Hematopoietic multipotent progenitor cell treated with erythropoietin and hydrocortisone succinate and interleukin-3 and kit ligand, for 17 days (in vitro differentiated cells): ENCODE measurements around the gene ZNF814.
"Not testable (repeated sequence)": the region's sequence is repeated elsewhere in the genome, so short reads cannot be mapped to it uniquely, and the experiment has no call there.

Experiments
- DNase-seq: peaks from one replicate; pipeline ENCODE4 v3.0.0-alpha.2; 2015; ENCODE audit warnings: low spot score

Gene ZNF814

GRCh38 chr19:57816652-57817051 is 72.2 kb downstream of the ZNF814 start:
- DNase-seq: no peak

DNA sequence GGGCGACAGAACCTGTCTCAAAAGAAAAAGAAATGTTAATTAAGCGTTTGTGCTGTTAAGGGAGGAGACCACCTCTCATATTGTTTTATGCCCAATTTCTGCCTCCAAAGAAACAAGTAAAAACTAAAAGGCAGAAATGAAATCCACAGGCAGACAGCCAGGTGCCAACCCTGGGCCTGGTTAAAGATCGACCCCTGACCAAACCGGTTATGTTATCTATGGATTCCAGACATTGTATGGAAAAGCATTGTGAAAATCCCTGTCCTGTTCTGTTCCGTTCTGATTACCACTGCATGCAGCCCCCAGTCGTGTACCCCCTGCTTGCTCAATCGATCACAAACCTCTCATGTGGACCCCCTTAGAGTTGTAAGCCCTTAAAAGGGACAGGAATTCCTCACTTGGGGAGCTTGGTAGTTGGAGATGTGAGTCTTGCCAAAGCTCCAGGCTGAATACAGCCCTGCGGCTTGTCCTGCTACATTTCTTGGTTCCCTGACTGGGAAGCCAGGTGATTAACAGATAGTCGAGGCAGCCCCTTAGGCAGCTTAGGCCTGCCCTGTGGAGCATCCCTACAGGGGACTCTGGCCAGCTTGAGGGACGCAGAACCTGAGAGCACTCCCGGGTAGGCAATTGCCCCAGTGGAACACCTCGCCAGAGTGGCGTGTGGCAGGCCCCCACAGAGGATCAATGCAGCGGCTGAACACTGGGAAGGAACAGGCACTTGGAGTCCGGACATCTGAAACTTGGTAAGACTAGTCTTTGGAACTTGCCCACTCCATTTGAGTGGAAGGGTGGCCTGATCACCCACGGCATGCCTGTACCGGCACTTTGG is 73.4 kb downstream of the ZNF814 start:
- DNase-seq: no peak

DNA sequence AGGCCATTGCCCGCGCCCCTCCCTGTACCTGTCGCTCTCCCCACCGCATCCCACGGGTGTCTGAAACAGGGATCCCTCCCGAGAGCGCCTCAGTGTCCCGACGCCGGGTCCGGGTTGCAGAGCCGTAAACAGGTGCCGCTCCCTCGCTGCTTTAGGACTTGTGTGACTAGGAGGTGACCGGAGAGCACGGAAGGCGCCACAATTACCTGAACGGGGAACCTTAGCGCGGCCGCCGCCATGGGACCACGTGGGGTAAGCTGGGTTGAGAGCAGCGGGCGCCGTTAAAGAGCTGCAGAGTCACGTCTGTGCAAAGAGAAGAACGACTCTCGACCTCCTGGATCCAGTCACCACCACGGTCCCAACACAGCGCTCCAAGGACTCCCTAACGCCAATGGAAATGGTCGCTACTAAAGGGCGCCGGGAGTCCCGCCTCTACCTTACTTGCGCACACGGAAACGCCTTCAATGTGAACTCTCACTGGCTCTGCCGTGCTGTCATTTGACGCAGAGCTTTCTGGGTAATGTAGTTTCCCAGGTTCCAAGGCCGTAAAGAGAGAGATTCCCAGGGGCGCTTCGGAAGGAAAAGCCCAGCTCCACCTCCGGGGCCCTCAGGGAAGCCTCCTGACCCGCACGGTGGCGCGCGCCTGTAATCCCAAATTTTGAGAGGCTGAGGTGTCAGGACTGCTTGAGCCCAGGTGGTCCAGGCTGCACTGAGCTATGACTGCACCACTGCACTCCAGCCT is 74.2 kb downstream of the ZNF814 start, which contains the start of gene ZNF552:
Gene ZNF552 (minus strand): TSS at position 409 of the 742 bp plus-strand sequence. CDS start 170 bp downstream, at position 239.
- DNase-seq: peak; percentile 86

DNA sequence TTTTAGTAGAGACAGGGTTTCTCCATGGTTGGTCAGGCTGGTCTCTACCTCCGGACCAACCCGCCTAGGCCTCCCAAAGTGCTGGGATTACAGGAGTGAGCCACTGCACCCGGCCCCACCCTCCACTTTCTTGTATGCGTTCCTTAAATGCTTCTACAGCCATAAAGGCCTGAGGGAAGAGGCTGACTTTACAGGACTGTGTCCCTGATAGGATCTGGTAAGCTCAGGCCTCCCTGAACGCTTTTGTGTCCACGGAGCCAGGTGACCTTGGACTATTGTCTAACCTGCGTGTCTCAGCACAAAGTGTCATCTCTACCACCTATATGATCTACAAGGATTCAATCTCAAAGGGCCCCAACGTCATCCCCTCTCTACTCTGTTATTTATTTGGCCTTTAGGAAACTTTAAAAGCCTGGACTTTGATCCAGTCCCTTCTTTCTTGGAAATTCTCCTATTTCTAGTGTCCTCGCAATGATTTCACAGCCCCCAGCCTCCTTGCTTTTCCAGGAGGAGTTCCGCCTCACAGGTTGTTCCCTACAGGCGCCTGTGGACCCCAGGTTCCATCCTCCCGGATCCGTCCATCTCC is 74.8 kb downstream of the ZNF814 start:
- no peak for DNase-seq

DNA sequence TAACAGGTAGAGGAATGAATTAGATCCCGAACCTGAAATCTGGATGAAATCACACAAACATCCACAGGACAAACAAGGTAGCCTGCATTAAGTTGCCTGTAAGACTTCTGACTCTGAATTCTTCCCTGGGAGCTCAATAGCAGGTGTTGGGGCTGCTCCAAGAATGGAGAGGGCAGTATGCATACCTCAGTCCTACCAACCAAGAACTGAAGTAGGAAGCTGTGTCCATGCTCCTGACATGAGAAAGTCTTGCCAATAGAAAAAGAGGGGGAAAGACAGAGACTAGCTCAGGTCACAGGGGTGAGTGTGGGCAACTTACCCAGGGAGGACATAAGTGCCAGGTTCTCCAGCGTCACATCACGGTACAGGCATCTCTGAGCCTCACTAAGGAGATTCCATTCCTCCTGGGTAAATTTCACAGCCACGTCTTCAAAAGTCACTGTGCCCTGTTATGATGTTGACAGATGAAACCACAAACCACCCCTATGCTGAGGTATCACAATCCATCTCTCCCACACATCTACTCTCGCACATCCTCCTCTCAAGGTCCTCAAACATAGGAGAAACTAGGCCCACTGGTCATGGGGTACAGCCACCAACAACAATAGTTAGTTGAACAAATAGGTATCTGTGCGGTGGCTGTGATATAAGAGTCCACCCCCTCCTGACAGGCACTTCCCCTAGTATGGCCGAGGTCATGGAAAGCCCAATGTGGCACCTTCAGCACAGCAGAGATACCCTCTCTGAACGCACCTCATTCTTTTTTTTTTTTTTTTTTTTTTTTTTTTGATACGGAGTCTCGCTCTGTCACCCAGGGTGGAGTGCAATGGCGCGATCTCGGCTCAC is 75.6 kb downstream of the ZNF814 start:
- not testable (repeated sequence) for DNase-seq

GRCh38 chr19:57812226-57812625 is 76.6 kb downstream of the ZNF814 start:
- DNase-seq: no peak

DNA sequence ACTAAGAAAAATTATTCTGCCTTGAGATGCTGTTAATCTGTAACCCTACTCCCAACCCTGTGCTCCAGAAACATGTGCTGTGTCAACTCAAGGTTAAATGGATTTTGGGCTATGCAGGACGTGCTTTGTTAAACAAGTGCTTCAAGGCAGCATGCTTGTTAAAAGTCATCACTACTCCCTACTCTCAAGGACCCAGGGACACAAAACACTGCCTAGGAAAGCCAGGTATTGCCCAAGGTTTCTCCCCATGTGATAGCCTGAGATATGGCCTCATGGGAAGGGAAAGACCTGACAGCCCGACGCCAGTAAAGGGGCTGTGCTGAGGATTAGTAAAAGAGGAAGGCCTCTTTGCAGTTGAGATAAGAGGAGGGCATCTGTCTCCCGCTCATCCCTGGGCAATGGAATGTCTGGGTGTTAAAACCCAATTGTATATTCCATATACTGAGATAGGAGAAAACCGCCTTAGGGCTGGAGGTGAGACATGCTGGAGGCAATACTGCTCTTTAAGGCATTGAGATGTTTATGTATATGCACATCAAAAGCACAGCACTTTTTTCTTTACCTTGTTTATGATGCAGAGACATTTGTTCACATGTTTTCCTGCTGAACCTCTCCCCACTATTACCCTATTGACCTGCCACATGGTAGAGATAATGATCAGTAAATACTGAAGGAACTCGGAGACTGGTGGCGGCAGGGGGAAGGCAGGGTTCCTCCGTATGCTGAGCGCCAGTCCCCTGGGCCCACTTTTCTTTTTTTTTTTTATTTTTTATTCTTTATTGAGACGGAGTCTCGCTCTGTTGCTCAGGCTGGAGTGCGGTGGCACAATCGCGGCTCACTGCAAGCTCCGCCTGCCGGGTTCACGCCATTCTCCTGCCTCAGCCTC is 78.2 kb downstream of the ZNF814 start:
- DNase-seq: not testable (repeated sequence)

DNA sequence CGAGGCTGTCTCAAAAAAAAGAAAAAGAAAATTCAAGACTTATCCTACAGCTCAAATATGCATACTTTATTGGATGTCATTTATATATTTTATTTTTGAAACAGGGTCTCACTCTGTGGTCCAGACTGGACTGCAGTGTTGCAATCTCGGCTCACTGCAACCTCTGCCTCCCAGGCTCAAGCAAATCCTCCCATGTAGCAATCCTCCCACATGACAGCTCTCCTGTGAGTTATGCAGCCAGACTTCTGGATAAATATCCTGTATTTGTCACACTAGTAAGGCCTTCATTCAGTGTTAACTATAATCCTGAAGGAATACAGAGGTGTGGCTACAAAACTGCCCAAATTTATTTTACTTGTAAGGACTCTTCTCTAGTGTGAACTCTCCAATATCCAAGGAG is 81.3 kb downstream of the ZNF814 start:
- no peak for DNase-seq

- peak; percentile 17 for DNase-seq
These were observed 85.1 kb downstream of the ZNF814 start for GRCh38 chr19:57803594-57804325.

DNA sequence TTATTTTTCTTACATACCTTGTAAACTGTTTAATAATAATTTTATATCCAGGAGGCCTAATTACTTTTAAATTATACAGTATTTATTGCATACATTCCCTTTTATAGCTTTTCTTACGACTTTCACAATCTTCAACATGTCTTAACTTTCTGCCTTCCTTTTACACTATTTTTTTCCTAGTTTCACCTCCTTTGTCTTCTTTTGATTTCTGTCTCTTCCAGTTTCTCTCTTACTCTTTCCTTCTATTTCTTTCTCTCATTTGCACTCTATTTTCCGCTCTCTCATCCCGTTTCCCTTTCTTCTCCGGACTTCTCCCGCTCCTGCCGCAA is 85.6 kb downstream of the ZNF814 start:
- DNase-seq: peak; percentile 14

DNA sequence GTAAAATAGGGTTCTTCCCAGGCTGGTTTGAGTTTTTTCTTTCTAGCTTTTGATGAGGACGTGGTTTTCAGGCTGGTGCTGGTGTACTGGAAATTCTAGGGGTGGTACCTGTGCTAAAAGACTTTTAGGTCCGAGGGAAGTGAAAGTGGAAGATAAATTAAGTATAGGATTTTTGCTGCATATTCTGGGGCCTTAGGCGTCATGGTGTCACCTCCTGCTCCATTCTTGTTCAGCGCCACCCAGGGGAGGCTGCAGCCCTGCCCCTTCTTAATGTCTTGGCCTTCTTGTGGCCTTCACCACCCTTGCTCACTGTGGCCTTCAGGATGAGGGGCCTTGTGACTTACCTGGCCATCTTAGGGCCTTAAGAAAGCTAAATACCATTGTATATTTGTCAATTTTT is 86.6 kb downstream of the ZNF814 start:
- peak; percentile 12 for DNase-seq

GRCh38 chr19:57800696-57801095 is 88.1 kb downstream of the ZNF814 start:
- no peak for DNase-seq
